HepG2 (cell line): Measurements from ENCODE around the gene TIMM13. TPM values are rescaled to one million over a fixed set of nuclear protein-coding genes. Genes with fewer than 3 reads are reported as not detected.

Experiments
- BATF2 ChIP-seq: sonication (generic); formaldehyde crosslinking; IDR thresholded peaks from 2 replicates; pipeline ENCODE4 v1.8.0; 2022; ENCODE audit warnings: mild to moderate bottlenecking, missing genetic modification reagents, moderate library complexity
- FOXK2 ChIP-seq: fragments of 450-650 bp; IDR thresholded peaks from 2 replicates; pipeline ENCODE4 v1.6.1; 2016
- MZF1 ChIP-seq: sonication (generic); formaldehyde crosslinking; IDR thresholded peaks from 2 replicates; pipeline ENCODE4 v1.8.1; 2023; ENCODE audit warnings: mild to moderate bottlenecking, missing genetic modification reagents, borderline replicate concordance
- NONO ChIP-seq, 2 experiments: fragments of 450-650 bp in 1 of 2; sonication (generic) in 1 of 2; formaldehyde crosslinking in 1 of 2; IDR thresholded peaks in 1 of 2; conservative IDR thresholded peaks in 1 of 2; 2 replicates each; pipeline versions ENCODE4 v1.6.1 to v1.8.0; 2017 to 2022; ENCODE audit warnings: mild to moderate bottlenecking in 1 of 2, missing genetic modification reagents in 1 of 2, moderate library complexity in 1 of 2
- REPIN1 ChIP-seq: sonication (generic); formaldehyde crosslinking; IDR thresholded peaks from 2 replicates; pipeline ENCODE4 v1.8.0; 2022; ENCODE audit warnings: missing genetic modification reagents, low read depth, mild to moderate bottlenecking, borderline replicate concordance
- SKIL ChIP-seq: sonication (generic); formaldehyde crosslinking; IDR thresholded peaks from 2 replicates; pipeline ENCODE4 v1.8.0; 2022; ENCODE audit warnings: missing genetic modification reagents, mild to moderate bottlenecking, moderate library complexity, borderline replicate concordance
- WIZ ChIP-seq: sonication (generic); formaldehyde crosslinking; IDR thresholded peaks from 2 replicates; pipeline ENCODE4 v1.5.1; 2020; ENCODE audit warnings: mild to moderate bottlenecking, missing genetic modification reagents
- ZNF572 ChIP-seq: sonication (generic); formaldehyde crosslinking; IDR thresholded peaks from 2 replicates; pipeline ENCODE4 v1.5.1; 2020; ENCODE audit warnings: mild to moderate bottlenecking, missing genetic modification reagents
- ZNF784 ChIP-seq: sonication (generic); formaldehyde crosslinking; IDR thresholded peaks from 2 replicates; pipeline ENCODE4 v1.5.1; 2020; ENCODE audit warnings: missing genetic modification reagents, mild to moderate bottlenecking, borderline replicate concordance
- ZNF879 ChIP-seq: sonication (generic); formaldehyde crosslinking; IDR thresholded peaks from 2 replicates; pipeline ENCODE4 v1.8.1; 2023; ENCODE audit warnings: missing genetic modification reagents
- ZXDC ChIP-seq: sonication (generic); formaldehyde crosslinking; IDR thresholded peaks from 2 replicates; pipeline ENCODE4 v1.5.0; 2020; ENCODE audit warnings: mild to moderate bottlenecking, missing genetic modification reagents
- polyA plus RNA-seq, 8 experiments: library from polyadenylated mRNA; depleted of rRNA in 3 of 8; stranded (reverse) in 7 of 8; unstranded in 1 of 8; fragments of >200 nt; fragmentation: Illumina TruSeq in 4 of 8; extraction: Trizol in 4 of 8; gene quantifications; 2 replicates each; pipeline versions ENCODE4 v1.2.1 to v1.2.3, GENCODE V29; 2011 to 2016; ENCODE audit warnings: low read depth in 4 of 8, missing spikeins in 1 of 8, mixed read lengths in 1 of 8; ENCODE audit not compliant: insufficient read depth in 1 of 8
- total RNA-seq, 5 experiments: library from RNA; depleted of rRNA; stranded (reverse); fragments of >200 nt; fragmentation: Illumina TruSeq; extraction: Trizol; gene quantifications; 2 replicates each; pipeline ENCODE4 v1.2.3, GENCODE V29; 2016; ENCODE audit warnings: low read depth in 1 of 5
- TF ChIP-seq, protein P1 (sequence below): sonication (generic); formaldehyde crosslinking; IDR thresholded peaks from 2 replicates; pipeline ENCODE4 v1.4.0; 2020; ENCODE audit warnings: missing genetic modification reagents, borderline replicate concordance
- TF ChIP-seq, protein P2 (sequence below): sonication (generic); formaldehyde crosslinking; conservative IDR thresholded peaks from 2 replicates; pipeline ENCODE4 v1.4.0; 2020; ENCODE audit warnings: missing genetic modification reagents
- TF ChIP-seq, protein P3 (sequence below): sonication (generic); formaldehyde crosslinking; IDR thresholded peaks from 2 replicates; pipeline ENCODE4 v1.4.0; 2020; ENCODE audit warnings: missing genetic modification reagents

The TIMM13 gene
- total and polyA plus RNA-seq, 2 of the 13 experiments (the other 11 are each of a cell fraction or from before 2014, with no cell fraction given): 48.4 to 108 TPM

- peak; percentile 59; the same call in 1 of the 2 replicates for TF ChIP-seq REPIN1 (CRISPR knock-in tag)
- TF ChIP-seq ZNF879 (CRISPR knock-in tag): no peak
- TF ChIP-seq ZNF572 (CRISPR knock-in tag): no peak
- peak; percentile 38; the same call in 1 of the 2 replicates for TF ChIP-seq WIZ (CRISPR knock-in tag)
- TF ChIP-seq, protein P1, sequence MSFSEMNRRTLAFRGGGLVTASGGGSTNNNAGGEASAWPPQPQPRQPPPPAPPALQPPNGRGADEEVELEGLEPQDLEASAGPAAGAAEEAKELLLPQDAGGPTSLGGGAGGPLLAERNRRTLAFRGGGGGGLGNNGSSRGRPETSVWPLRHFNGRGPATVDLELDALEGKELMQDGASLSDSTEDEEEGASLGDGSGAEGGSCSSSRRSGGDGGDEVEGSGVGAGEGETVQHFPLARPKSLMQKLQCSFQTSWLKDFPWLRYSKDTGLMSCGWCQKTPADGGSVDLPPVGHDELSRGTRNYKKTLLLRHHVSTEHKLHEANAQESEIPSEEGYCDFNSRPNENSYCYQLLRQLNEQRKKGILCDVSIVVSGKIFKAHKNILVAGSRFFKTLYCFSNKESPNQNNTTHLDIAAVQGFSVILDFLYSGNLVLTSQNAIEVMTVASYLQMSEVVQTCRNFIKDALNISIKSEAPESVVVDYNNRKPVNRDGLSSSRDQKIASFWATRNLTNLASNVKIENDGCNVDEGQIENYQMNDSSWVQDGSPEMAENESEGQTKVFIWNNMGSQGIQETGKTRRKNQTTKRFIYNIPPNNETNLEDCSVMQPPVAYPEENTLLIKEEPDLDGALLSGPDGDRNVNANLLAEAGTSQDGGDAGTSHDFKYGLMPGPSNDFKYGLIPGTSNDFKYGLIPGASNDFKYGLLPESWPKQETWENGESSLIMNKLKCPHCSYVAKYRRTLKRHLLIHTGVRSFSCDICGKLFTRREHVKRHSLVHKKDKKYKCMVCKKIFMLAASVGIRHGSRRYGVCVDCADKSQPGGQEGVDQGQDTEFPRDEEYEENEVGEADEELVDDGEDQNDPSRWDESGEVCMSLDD (CRISPR knock-in tag): no peak; the same call in 1 of the 2 replicates
- no peak for TF ChIP-seq BATF2 (CRISPR knock-in tag)
- TF ChIP-seq NONO (IDR thresholded peaks at IDR 0.05): no peak
- TF ChIP-seq NONO (CRISPR knock-in tag; conservative IDR thresholded peaks at IDR 0.05): peak; percentile 74
- peak; percentile 67; the same call in 1 of the 2 replicates for TF ChIP-seq SKIL (CRISPR knock-in tag)
- no peak; the same call in 1 of the 2 replicates for TF ChIP-seq ZXDC (CRISPR knock-in tag)
- no peak for TF ChIP-seq MZF1 (CRISPR knock-in tag)
- no peak for TF ChIP-seq ZNF784
- TF ChIP-seq, protein P2, sequence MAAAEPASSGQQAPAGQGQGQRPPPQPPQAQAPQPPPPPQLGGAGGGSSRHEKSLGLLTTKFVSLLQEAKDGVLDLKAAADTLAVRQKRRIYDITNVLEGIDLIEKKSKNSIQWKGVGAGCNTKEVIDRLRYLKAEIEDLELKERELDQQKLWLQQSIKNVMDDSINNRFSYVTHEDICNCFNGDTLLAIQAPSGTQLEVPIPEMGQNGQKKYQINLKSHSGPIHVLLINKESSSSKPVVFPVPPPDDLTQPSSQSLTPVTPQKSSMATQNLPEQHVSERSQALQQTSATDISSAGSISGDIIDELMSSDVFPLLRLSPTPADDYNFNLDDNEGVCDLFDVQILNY (CRISPR knock-in tag): 0 out of 2 replicates have a peak, but pooled peaks have one; percentile 49
- TF ChIP-seq, protein P3, sequence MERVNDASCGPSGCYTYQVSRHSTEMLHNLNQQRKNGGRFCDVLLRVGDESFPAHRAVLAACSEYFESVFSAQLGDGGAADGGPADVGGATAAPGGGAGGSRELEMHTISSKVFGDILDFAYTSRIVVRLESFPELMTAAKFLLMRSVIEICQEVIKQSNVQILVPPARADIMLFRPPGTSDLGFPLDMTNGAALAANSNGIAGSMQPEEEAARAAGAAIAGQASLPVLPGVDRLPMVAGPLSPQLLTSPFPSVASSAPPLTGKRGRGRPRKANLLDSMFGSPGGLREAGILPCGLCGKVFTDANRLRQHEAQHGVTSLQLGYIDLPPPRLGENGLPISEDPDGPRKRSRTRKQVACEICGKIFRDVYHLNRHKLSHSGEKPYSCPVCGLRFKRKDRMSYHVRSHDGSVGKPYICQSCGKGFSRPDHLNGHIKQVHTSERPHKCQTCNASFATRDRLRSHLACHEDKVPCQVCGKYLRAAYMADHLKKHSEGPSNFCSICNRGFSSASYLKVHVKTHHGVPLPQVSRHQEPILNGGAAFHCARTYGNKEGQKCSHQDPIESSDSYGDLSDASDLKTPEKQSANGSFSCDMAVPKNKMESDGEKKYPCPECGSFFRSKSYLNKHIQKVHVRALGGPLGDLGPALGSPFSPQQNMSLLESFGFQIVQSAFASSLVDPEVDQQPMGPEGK (CRISPR knock-in tag): peak; percentile 94
- no peak for TF ChIP-seq FOXK2
Observed at GRCh38 chr19:2416321-2417097, 10.9 kb downstream of the TIMM13 start (continued).
